Measurements from ENCODE around the gene BUB1B.

Gene BUB1B

GRCh38 chr15:40256638-40257235 is 95.9 kb downstream of the BUB1B start:
- DNase-seq (ENCODE audit: low read depth) = no peak

DNA sequence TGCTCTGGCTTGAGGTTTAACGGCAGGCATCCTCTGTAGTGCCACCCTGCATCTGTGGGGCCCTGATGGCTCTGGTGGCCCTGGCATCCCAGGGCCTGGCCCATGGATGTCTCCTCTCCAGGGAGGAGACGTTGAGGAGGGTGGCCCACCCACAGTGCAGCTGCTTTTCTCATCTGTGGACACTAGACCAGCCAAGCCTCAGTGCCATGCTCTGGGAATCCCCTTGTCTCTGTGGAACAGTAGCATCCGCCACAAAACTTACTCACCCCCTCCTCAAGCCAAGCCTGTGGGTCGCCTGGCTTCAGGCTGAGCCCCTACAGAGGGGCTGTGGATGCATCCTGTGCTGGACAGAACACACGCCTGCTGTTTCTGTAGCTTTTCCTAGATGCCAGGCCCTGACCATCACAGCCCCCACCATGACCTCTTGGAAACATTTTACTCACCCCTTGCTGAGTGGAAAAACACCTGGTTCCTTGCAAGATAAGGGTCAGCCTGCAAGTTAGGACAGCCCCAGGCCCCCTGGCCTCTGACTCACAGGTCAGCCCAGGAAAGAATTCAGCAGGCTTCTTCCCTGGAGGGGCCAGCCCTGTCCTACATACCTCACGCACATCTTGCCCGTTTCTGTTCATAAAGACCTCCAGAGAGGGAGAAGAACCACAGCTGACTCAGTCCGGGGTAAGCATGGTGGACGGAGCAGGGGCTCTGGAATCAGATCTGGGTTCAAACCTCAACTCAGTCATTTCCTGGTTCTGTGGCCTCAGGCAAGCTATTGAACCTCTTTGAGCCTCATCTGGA is 97.0 kb downstream of the BUB1B start:
- no peak for DNase-seq (ENCODE audit: low read depth)

GRCh38 chr15:40258544-40258943 is 97.7 kb downstream of the BUB1B start:
- DNase-seq (ENCODE audit: low read depth) = no peak

DNA sequence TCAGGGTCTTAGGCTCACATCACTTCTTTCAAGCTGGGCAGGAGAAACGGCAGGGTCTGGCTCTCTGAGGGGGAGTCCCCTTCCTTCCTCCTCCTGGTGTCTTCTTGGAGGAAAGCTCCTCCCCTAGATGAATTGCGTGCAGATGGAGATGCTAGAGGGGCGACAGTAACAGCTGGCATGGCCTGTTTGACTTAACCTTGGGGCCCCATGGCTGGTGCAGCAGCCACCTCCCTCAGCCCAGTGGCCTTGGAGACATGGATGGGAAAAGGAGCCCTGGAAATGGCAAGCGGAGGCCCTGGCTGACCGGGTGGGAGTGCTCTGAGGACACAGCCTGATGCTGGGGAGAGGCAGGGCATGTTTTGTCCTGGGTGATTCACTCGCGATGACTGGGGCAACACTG is 98.2 kb downstream of the BUB1B start:
- no peak for DNase-seq (ENCODE audit: low read depth)

DNA sequence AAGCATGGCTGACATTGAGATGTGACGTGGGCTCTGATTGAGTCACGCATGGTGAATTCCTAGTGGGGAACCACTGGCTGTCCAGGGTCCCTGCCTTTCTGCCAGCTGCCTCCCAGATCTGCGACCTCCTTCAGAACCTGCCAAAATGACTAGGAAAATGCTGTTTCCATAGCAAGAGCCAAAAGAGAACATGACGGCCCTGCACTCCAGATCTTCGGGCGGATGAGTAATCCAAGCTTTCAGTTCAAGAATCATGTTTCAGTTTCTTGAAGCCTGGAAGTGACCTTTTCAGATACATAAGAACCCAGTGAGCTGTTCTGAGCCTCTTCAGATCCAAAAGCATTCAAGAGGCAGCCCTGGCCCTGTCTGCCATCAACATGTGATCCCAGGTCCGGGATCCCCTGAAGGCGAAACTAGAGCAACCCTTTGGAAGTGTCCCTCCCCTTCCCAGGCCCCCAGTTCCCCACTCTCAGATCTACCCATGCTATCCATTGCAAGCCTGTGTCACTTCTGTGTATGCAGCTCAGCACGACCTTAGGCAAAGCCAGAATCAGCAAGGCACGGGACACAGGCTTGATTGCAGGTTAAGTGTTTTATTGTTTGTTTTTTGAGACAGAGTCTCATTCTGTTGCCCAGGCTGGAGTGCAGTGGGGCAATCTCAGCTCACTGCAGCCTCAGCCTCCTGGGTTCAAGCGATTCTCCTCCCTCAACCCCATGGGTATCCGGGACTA is 102.3 kb downstream of the BUB1B start:
- no peak for DNase-seq (ENCODE audit: low read depth)

DNA sequence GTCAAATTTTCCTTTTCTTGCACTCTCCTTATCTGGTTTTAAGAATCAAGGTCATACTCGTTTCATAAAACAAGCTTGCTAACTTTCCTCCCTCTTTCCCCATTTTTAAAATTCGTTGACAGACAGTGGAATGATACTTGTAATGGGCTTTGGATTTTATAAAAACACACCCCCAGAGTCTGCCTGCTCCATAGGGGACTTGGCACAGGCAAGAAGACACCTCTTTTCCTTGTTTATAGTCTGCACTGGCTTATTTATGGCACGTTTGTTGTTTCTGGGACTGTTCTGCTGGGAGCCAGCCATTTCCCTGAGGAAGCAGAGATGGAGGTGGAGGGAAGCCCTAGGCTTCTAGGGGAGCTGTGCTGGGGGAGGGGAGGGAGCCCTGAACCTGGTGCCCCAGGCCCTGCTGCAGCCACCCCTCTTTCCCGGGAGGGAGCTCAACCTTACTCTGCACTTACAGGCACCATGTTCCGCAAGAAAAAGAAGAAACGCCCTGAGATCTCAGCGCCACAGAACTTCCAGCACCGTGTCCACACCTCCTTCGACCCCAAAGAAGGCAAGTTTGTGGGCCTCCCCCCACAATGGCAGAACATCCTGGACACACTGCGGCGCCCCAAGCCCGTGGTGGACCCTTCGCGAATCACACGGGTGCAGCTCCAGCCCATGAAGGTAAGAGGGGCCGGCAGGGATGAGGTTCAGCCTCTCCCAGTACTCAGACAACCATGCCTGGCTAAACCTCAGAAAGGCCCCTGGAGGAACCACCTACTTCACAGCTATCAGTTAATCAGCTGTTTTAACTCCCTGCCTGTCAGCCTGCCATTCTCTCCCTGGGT is 103.7 kb downstream of the BUB1B start:
- no peak for DNase-seq (ENCODE audit: low read depth)

DNA sequence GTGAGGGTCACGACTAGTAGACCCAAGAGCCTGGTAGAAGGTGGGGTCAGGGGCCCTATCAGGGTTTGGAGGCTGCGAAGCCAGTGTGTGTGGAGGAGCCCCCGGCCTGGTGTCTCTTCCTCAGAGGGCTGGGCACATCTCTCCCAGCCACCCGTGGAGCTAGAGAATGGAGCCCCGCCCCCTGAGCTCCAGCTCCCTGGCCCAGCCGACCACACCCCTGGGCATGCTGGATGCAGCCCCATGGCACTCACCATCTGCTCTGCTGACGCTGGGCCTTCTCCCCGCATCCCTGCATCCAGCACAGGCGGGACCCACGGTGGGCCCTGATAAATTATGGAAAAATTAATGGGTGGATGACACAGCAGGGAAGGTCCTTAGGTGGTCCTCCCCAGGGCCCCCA is 104.5 kb downstream of the BUB1B start:
- no peak for DNase-seq (ENCODE audit: low read depth)

DNA sequence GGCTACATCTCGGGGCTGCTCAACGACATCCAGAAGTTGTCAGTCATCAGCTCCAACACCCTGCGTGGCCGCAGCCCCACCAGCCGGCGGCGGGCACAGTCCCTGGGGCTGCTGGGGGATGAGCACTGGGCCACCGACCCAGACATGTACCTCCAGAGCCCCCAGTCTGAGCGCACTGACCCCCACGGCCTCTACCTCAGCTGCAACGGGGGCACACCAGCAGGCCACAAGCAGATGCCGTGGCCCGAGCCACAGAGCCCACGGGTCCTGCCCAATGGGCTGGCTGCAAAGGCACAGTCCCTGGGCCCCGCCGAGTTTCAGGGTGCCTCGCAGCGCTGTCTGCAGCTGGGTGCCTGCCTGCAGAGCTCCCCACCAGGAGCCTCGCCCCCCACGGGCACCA is 105.0 kb downstream of the BUB1B start:
- DNase-seq (ENCODE audit: low read depth) = no peak

- no peak for DNase-seq (ENCODE audit: low read depth)
These were observed 106.0 kb downstream of the BUB1B start for GRCh38 chr15:40266828-40267304.

DNA sequence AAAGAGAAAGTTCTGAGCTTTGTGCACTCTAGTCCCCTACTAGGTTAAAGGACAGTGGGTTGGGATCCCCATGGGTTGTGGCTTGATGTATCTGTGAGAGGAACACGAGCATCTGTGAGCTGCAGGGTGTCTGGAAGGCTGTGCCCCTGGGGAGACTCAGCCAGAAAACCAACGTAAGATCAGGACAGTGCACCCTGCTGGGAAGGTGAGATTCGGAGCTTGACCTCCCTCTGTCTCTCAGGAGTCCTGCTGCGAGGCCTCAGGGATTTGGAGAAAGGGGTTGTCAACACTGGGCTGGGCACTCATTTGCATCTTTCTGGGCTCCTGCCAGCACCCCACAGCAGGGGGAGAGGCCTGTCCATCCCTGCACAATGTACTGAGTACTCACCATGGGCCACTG is 106.8 kb downstream of the BUB1B start:
- DNase-seq (ENCODE audit: low read depth) = no peak

- DNase-seq (ENCODE audit: low read depth) = no peak
These were observed 108.7 kb downstream of the BUB1B start for GRCh38 chr15:40269604-40270003.

DNA sequence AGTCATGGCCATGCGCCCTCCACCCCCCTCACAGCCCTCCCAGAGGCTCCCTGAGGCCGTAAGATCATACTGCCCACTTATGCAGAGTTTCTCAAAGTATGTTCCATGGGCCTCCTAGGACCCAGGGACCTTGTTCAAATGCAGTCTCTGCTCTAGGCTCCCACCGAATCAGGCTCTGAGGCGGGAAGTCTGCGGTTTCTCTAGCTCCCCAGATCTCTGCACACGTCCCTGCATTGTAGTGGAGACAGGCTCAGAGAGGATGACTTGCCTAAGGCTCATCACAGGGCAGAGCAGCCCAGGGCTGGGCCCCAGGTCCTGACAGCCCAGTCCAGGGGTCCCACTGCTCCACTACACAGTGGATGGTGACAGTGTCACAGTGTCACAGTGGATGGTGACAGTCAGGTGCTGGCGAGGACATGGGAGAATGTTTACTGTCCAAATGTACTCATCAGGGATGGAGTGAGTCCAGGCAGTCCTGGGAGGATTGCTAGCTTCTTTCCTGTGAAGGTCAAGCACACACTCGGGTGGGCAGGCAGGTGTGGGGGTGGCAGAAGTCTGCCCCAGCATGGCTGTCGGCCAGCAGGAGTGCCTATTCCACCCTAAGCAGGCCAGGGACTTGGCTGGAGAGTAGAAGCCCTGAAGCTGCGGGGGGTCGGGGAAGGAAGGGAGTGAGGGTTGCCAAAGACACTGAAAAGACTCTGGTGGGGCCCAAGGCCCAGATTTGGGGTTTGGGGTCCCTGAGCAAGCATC is 109.6 kb downstream of the BUB1B start:
- no peak for DNase-seq (ENCODE audit: low read depth)

All from stimulated activated CD8-positive, alpha-beta memory T cell treated with anti-CD3 and anti-CD28 coated beads, Interleukin-12 subunit alpha, Interleukin-12 subunit beta, amount 100 ng/mL, for 1 hour (primary cell).